Activated CD4-positive, alpha-beta T cell treated with anti-CD3 and anti-CD28 coated beads, Interleukin-2, amount 10 ng/mL, durations not matched to agents 7 days and 5 days (primary cell): Measurements from ENCODE around the gene SMAD1. TPM values are rescaled to one million over a fixed set of nuclear protein-coding genes. Genes with fewer than 3 reads are reported as not detected.

ENCODE experiments used
- CTCF ChIA-PET: fragments of 350-600 bp; sonication (Branson Sonifier 250); formaldehyde crosslinking; loops from one replicate; lab custom pipeline; 2021; ENCODE audit warnings: antibody characterized with exemption; lab: Charles Lee
- POLR2A ChIA-PET: fragments of 350-600 bp; sonication (Branson Sonifier 250); formaldehyde crosslinking; loops from one replicate; lab custom pipeline; 2021; ENCODE audit warnings: antibody characterized with exemption; lab: Charles Lee
- DNase-seq: peaks from one replicate; pipeline ENCODE4 v3.0.0-alpha.2; 2020
- H3K27ac Mint-ChIP-seq: one replicate; pipeline ENCODE4 v1.8.0; 2021; ENCODE audit warnings: mild to moderate bottlenecking, moderate library complexity, mixed read lengths
- H3K27me3 Mint-ChIP-seq: one replicate; pipeline ENCODE4 v1.8.0; 2021; ENCODE audit warnings: mixed read lengths
- H3K36me3 Mint-ChIP-seq: one replicate; pipeline ENCODE4 v1.8.0; 2021; ENCODE audit warnings: low read depth, mixed read lengths
- H3K4me1 Mint-ChIP-seq: one replicate; pipeline ENCODE4 v1.8.0; 2021; ENCODE audit warnings: mixed read lengths
- H3K4me3 Mint-ChIP-seq: one replicate; pipeline ENCODE4 v1.8.0; 2021; ENCODE audit warnings: mild to moderate bottlenecking, moderate library complexity, mixed read lengths
- H3K9me3 Mint-ChIP-seq: one replicate; pipeline ENCODE4 v1.8.0; 2021; ENCODE audit warnings: mixed read lengths
- total RNA-seq, 2 experiments: library from RNA; stranded (reverse); gene quantifications; one replicate each; pipeline ENCODE4 v1.2.3, GENCODE V29; 2021

The SMAD1 gene
- total RNA-seq, 2 experiments from 2014 or later = 12.0 to 12.7 TPM

DNA sequence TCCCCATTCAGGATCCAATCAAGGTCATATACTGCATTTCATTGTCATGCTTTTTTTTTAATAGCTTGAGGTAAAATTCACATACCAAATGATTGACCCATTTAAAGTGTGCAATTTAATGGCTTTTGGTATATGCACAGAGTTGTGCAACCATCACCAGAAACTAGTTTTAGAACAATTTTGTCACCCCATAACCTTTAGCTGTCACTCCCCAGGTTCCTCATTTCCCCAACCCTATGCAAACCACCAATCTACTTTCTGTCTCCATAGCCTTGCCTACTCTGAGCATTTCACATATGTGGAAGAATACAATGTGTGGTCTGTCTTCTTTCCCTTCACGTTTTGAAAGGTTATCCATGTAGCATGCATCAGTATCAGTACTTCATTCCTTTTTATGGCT, 1.4 kb upstream of the SMAD1 start:
- Mint-ChIP-seq H3K4me1 (peaks cover 9% of the 10 kb centered on the region), H3K9me3 (no peaks in the 10 kb centered on the region), H3K36me3 (no peaks in the 10 kb centered on the region), H3K4me3 (no peak overlapping the region), H3K27me3 (peaks cover 6% of the 10 kb centered on the region), H3K27ac (no peak overlapping the region)
- no peak for DNase-seq
- ChIA-PET POLR2A (no interaction called here), CTCF (interaction anchor here (0.8 to 1.3 kb wide), 2 partner anchors 16 to 24 kb away, joined by 3 read pairs; no protein-coding TSS in a partner anchor)

DNA sequence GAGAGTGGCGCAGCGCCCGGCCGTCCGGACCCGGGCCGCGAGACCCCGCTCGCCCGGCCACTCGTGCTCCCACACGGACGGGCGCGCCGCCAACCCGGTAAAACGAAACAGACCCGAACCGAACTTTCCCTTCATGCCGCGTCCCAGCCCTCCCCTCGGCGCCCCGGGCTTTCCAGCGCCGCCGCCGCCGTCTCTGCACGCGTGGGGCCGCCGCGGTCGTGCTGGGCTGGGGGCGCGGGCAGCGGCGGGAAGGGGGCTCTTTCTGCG, 222 bp downstream of the SMAD1 start:
- H3K27me3 Mint-ChIP-seq = peaks cover 4% of the 10 kb centered on the region
- H3K27ac Mint-ChIP-seq = no peak overlapping the region
- ChIA-PET CTCF (interaction anchor here (0.6 kb wide), 1 partner anchor 643 kb away, joined by 3 read pairs; no protein-coding TSS in a partner anchor), POLR2A (no interaction called here)
- no peaks in the 10 kb centered on the region for H3K9me3 Mint-ChIP-seq
- DNase-seq = peak; percentile 42
- H3K4me1 Mint-ChIP-seq = peaks cover 14% of the 10 kb centered on the region
- no peaks in the 10 kb centered on the region for H3K36me3 Mint-ChIP-seq
- H3K4me3 Mint-ChIP-seq = no peak overlapping the region

DNA sequence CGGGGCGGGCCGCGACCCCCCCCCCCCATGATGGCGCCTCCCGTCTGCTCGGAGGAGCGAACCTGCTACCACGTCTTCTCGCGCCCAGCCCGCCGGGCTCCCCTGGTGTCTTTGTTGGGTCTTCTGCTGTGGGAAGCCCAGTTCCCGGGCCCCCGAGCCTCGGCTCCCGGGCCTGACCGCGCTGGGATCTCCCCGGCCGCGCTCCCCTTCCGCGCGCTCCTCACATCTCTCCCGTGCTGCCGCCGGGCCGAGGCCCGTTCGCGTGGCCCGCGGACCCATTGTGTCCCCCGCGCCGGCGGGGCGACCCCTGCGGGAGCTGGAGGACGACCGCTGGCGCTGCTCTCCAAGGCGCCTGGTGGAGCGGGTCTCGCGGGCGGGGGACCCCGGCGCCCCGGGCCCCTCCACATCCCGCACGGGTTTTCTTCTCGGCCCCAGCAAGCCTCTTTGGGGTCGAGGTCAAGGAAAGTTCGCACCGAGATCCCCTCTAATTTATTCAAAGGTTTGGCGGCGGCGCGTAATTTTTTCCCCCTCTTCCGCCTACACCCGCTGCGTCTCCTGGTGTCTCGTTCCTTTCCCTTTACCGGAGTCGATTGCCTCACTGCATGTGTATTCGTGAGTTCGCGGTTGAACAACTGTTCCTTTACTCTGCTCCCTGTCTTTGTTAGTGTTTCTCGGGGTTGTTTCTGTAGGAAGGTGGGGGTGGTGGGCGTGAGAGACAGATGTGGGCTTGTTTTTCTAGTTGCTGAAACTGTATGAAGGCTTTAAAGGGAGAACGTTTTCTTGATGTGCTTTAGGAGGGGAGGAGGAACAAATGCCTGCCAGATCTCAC, 770 bp downstream of the SMAD1 start:
- CTCF ChIA-PET = interaction anchor here (0.6 kb wide), 1 partner anchor 642 kb away, joined by 3 read pairs; no protein-coding TSS in a partner anchor
- no peaks in the 10 kb centered on the region for H3K36me3 Mint-ChIP-seq
- no peak overlapping the region for H3K27ac Mint-ChIP-seq
- peaks cover 14% of the 10 kb centered on the region for H3K4me1 Mint-ChIP-seq
- H3K27me3 Mint-ChIP-seq = peaks cover 4% of the 10 kb centered on the region
- no peaks in the 10 kb centered on the region for H3K9me3 Mint-ChIP-seq
- POLR2A ChIA-PET = interaction anchor here (0.8 kb wide), 1 partner anchor 246 kb away, joined by 3 read pairs; no protein-coding TSS in a partner anchor
- DNase-seq = peak; percentile 52
- H3K4me3 Mint-ChIP-seq = no peak overlapping the region

DNA sequence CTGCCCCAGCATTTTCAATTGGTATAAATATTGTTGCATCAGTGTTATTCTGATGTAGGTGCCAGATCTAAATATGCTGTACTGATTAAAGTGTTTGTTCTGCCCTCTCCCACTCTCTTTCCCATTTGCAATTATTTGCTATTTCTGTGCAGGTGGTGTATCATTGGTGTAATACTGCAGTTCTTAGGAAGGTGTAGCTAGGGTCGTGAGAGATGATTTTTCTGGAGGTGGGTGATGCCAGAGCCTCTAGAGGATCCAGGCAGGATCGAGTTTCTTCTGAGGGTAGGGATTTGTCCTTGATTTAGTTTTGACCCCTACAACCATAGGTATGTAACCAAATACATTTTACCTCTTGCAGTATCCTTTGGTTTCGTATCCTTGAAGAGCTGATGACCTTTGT, 1.9 kb downstream of the SMAD1 start:
- no peak overlapping the region for H3K4me3 Mint-ChIP-seq
- ChIA-PET CTCF (interaction anchor here (0.5 to 0.6 kb wide), 2 partner anchors 41 to 1440 kb away, joined by 3 to 4 read pairs; no protein-coding TSS in a partner anchor), POLR2A (no interaction called here)
- no peak overlapping the region for H3K27ac Mint-ChIP-seq
- H3K4me1 Mint-ChIP-seq = peaks cover 14% of the 10 kb centered on the region
- no peaks in the 10 kb centered on the region for H3K36me3 Mint-ChIP-seq
- H3K27me3 Mint-ChIP-seq = peaks cover 4% of the 10 kb centered on the region
- DNase-seq = no peak
- no peaks in the 10 kb centered on the region for H3K9me3 Mint-ChIP-seq

DNA sequence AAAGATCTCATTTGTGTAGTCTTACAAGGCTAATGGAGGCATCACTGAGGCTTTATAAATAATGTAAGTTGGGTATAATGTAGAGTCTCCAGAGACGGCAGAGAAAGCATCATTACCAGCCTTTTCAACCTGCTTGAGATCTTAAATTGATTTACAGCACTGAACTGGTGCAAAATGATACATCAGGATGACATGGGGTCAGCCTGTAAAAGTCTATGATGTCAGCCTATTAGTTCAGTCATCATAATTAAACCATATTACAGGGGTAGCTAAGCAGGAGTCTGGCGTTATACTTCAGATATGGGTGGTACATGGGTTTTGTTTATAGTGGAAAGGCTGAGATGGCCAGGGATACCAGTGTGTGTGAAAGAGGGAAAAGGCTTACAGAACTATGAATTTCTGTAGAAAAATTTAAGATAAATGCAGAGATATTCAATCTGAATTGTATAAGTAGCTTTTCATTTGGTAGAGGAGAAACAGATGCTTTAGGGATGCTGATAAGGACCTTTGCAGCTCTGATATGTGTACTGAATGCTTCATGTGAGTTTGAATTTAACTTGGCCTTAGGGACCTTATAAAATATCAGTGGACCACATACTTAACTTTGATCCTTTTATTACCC, 2.7 kb downstream of the SMAD1 start:
- no peak overlapping the region for H3K4me3 Mint-ChIP-seq

DNA sequence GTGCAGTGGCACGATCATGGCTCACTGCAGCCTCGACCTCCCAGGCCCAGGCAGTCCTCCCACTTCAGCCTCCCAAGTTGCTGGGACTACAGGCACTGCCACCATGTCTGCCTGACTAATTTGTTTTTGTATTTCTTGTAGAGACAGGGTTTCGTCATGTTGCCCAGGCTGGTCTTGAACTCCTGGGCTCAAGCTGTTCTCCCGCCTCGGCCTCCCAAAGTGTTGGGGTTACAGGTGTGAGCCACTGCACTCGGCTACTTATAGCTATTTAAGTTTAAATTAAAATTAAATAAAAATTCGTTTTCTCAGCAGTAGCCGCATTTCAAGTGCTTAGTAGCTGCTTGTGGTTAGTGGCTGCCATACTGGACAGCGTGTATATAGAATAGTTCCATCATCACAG, 3.5 kb downstream of the SMAD1 start:
- H3K9me3 Mint-ChIP-seq = no peaks in the 10 kb centered on the region
- no peak overlapping the region for H3K4me3 Mint-ChIP-seq
- no peaks in the 10 kb centered on the region for H3K36me3 Mint-ChIP-seq
- H3K27me3 Mint-ChIP-seq = peaks cover 4% of the 10 kb centered on the region
- peaks cover 14% of the 10 kb centered on the region for H3K4me1 Mint-ChIP-seq
- DNase-seq = no peak
- no peak overlapping the region for H3K27ac Mint-ChIP-seq
- ChIA-PET POLR2A (interaction anchor here (0.6 kb wide), 1 partner anchor 427 kb away, joined by 3 read pairs; no protein-coding TSS in a partner anchor), CTCF (interaction anchor here (1.6 kb wide), 1 partner anchor 24 kb away, joined by 3 read pairs; no protein-coding TSS in a partner anchor)

More for the DNA sequence above, 2.7 kb downstream of the SMAD1 start:
- no peaks in the 10 kb centered on the region for H3K9me3 Mint-ChIP-seq
- H3K27me3 Mint-ChIP-seq = peaks cover 4% of the 10 kb centered on the region
- H3K27ac Mint-ChIP-seq = no peak overlapping the region
- POLR2A ChIA-PET = no interaction called here
- CTCF ChIA-PET = interaction anchor here (0.5 to 1.6 kb wide), 2 partner anchors 24 to 1439 kb away, joined by 3 read pairs; no protein-coding TSS in a partner anchor
- DNase-seq = no peak
- H3K36me3 Mint-ChIP-seq = no peaks in the 10 kb centered on the region
- peaks cover 14% of the 10 kb centered on the region for H3K4me1 Mint-ChIP-seq

DNA sequence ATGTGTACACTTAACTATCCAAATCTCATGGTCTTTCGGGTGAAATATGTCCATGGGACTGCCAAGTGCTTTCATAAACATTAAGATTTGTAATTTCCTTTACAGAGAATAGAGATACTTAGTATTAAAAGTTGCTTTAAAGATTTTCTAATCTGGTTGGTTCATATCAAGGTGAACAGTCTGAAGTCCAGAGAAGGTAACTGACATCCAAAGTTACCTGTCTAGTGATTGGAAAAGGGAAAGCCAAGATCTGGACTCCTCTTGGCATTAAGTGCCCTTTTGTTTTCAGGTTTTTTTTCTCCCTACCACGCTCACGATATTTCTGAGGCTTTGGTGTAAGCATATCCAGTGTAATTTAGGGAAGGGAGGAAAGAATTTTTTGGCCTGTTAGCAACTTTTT, 5.0 kb downstream of the SMAD1 start:
- Mint-ChIP-seq H3K4me1 (peaks cover 5% of the 10 kb centered on the region), H3K27ac (no peak overlapping the region), H3K9me3 (no peaks in the 10 kb centered on the region), H3K27me3 (no peaks in the 10 kb centered on the region), H3K36me3 (no peaks in the 10 kb centered on the region), H3K4me3 (no peak overlapping the region)
- DNase-seq = no peak
- CTCF ChIA-PET = no interaction called here
- POLR2A ChIA-PET = no interaction called here

DNA sequence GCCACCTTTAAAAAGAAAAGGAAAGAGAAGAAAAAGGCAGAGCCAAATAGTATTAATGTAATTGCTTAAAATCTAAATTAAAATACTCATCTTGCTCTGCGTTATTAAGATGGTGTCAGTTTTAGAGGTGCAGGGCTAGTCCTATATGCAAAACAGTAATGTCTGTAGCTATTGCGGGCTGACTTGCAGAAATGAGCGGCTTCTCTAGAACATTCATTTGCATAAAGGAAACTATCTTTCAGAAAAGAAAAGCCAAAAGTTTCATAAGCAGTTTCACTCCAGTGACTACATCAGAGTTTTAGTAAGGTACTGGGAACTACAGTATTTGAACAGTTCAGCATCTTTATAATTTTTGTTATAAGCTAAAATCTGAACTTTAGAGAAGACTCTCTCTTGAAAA, 6.0 kb downstream of the SMAD1 start:
- ChIA-PET POLR2A (no interaction called here), CTCF (interaction anchor here (1.1 kb wide), 1 partner anchor 526 kb away, joined by 4 read pairs; no protein-coding TSS in a partner anchor)
- H3K4me1 Mint-ChIP-seq = peaks cover 5% of the 10 kb centered on the region
- DNase-seq = peak; percentile 51
- peak overlapping the region; percentile 60 for H3K4me3 Mint-ChIP-seq
- H3K9me3 Mint-ChIP-seq = no peaks in the 10 kb centered on the region
- H3K36me3 Mint-ChIP-seq = no peaks in the 10 kb centered on the region
- no peak overlapping the region for H3K27ac Mint-ChIP-seq
- no peaks in the 10 kb centered on the region for H3K27me3 Mint-ChIP-seq

DNA sequence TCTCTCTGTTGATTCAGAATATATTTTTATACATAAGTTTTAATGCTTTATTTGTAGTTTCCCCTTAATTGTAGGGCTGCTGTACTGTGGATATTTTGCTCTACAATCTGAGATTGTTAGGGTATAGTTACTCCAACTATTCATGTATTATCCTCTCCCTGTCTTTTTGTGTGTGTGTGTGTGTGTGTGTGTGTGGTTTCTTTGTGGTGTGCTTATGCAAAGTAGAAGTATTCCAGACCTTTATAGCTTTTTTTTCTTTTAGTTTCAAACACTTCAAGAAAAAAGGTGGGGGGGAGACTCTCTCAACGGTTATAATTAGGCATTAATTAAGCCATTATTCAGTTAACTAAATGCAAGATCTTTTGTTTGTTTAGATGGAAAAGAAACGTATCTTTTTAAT, 6.7 kb downstream of the SMAD1 start:
- H3K9me3 Mint-ChIP-seq = no peaks in the 10 kb centered on the region
- H3K27me3 Mint-ChIP-seq = no peaks in the 10 kb centered on the region
- no peak overlapping the region for H3K27ac Mint-ChIP-seq
- DNase-seq = no peak
- CTCF ChIA-PET = no interaction called here
- POLR2A ChIA-PET = no interaction called here
- no peaks in the 10 kb centered on the region for H3K36me3 Mint-ChIP-seq
- H3K4me1 Mint-ChIP-seq = peaks cover 5% of the 10 kb centered on the region
- peak overlapping the region; percentile 60 for H3K4me3 Mint-ChIP-seq

DNA sequence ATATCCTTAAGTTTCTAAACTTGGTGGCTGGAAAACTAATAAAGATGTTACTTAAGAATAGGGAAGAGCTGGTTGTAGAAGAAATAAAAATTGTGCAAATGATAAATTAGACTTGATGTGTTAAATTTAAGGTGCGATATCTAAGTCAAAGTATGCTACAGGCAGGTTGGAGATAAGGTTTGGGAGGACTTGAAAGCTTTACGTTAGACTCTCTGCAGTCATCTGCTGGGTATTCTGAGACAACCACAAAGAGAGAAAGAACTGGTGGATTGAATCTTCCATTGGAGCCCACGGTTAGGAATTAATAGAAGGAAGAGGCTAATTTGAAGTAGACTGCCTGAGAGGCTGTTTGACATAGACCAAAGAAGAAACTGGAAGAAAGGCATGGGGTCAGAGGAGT, 7.9 kb downstream of the SMAD1 start:
- no peak for DNase-seq
- no peaks in the 10 kb centered on the region for H3K36me3 Mint-ChIP-seq
- no peaks in the 10 kb centered on the region for H3K27me3 Mint-ChIP-seq
- no peaks in the 10 kb centered on the region for H3K9me3 Mint-ChIP-seq
- ChIA-PET POLR2A (no interaction called here), CTCF (no interaction called here)
- no peak overlapping the region for H3K27ac Mint-ChIP-seq
- H3K4me1 Mint-ChIP-seq = peaks cover 5% of the 10 kb centered on the region
- H3K4me3 Mint-ChIP-seq = no peak overlapping the region

DNA sequence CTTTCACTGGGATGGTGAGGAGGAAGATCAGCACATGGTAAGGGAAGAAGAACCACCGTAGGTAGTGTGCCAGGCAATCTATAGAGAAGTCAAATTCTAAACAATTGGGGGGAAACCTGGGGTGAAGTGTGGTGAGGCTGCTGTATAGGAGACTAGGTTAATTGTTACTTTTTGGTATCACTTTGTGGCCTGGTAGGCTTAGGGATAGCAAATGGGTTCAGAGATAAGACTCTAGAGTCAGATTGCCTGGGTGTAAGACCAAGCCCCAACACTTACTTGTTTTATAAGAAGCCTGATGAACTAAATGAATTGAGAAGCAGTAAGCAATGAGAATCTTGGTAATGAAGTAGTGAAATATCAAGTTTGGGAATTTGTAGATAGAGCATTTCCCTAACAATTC, 8.7 kb downstream of the SMAD1 start:
- Mint-ChIP-seq H3K27ac (no peak overlapping the region), H3K27me3 (no peaks in the 10 kb centered on the region), H3K36me3 (no peaks in the 10 kb centered on the region), H3K4me1 (peaks cover 5% of the 10 kb centered on the region), H3K9me3 (no peaks in the 10 kb centered on the region), H3K4me3 (no peak overlapping the region)
- DNase-seq = no peak
- ChIA-PET CTCF (no interaction called here), POLR2A (no interaction called here)

DNA sequence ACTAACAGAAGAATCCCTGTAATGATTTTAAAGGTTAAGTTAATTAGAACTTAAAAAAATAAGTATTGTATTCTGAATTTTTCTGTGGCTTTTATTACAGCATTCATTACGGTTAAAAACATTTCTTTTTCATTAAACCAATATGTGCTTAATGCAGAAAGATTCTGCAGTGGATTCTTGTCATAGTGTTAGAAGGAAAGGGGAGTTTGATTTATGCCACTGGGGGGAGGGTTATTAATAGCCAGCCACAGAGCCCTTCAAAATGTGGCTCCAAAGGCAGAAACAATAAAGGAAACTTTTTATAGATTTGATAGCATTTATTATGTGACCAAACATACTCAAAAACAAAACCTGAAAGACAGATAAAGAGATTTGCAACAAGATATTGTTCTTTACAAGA, 9.1 kb downstream of the SMAD1 start:
- Mint-ChIP-seq H3K36me3 (no peaks in the 10 kb centered on the region), H3K27ac (no peak overlapping the region), H3K27me3 (no peaks in the 10 kb centered on the region), H3K9me3 (no peaks in the 10 kb centered on the region), H3K4me1 (peaks cover 5% of the 10 kb centered on the region), H3K4me3 (no peak overlapping the region)
- POLR2A ChIA-PET = no interaction called here
- no peak for DNase-seq
- CTCF ChIA-PET = no interaction called here

DNA sequence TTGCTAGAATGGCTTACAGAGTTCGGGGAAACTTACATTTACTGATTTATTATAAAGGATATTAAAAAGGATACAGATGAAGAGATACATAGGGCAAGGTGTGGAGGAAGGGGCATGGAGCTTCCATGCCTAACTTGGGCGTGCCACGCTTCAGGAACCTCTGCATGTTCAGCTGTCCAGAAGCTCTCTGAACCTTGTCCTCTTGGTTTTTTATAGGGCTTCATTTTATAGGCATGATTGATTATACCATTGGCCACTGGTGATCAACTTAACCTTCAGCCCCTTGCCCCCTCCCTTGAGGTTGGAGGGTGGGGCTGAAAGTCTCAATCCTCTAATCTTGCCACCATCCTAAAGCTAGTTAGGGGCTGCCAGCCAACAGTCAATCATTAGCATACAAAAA, 10.7 kb downstream of the SMAD1 start:
- H3K9me3 Mint-ChIP-seq = no peaks in the 10 kb centered on the region
- H3K27ac Mint-ChIP-seq = no peak overlapping the region
- ChIA-PET CTCF (no interaction called here), POLR2A (no interaction called here)
- H3K27me3 Mint-ChIP-seq = no peaks in the 10 kb centered on the region
- H3K4me3 Mint-ChIP-seq = no peak overlapping the region
- no peaks in the 10 kb centered on the region for H3K4me1 Mint-ChIP-seq
- DNase-seq = no peak
- H3K36me3 Mint-ChIP-seq = no peaks in the 10 kb centered on the region
